ENCODE results near the gene PCBD1.

PCBD1 gene

GRCh38 chr10:70833601-70834000 is 54.8 kb downstream of the PCBD1 start:
- no peak for DNase-seq (ENCODE audit: low spot score)

Measured in ecto neural progenitor cell (in vitro differentiated cells).